HK-2 (cell line): ENCODE results near the gene CAPZA2.
"Not testable (repeated sequence)": the region's sequence is repeated elsewhere in the genome, so short reads cannot be mapped to it uniquely, and the experiment has no call there.

Experiments used
- DNase-seq: peaks from one replicate; pipeline ENCODE4 v3.0.0-alpha.2; 2018; ENCODE audit not compliant: unreplicated experiment

Gene CAPZA2

DNA sequence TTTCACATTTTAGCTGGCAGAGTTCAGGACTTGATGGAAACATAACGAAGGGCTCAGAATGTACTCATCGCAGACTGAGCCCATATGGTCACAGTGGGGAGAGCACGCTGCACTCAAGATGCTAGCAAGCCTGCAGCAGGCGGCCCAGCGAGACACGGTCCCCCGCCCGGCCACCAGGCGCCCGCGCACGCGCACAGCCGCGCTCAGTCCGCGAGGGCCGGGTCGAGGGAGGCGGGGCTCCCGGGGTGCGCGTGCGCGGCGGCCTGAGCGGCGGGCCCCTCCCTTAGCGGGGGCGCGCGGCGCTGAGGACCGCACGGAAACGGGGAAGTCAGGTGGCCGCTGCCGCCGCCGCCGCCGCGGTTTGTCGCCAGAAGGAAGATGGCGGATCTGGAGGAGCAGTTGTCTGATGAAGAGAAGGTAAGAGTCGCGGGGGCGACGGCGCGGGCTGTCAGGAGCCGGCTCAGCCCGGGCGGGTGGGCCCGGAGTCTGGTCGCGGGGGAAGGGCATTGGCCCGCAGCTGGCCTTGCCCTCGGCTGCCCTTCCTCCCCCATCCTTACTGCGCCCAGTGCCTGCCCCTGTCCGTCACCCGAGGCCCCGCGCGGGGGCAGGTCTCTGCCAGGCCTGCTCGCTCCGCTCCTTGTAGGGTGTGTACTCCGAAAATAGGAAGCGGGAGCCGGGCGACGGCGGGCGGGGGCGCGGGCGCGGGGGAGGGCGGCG is at the start of gene CAPZA2:
CAPZA2 (plus strand) TSS at position 354 of the 717 bp plus-strand sequence; CDS start at position 379, 25 bp downstream.
- peak; percentile 93 for DNase-seq

DNA sequence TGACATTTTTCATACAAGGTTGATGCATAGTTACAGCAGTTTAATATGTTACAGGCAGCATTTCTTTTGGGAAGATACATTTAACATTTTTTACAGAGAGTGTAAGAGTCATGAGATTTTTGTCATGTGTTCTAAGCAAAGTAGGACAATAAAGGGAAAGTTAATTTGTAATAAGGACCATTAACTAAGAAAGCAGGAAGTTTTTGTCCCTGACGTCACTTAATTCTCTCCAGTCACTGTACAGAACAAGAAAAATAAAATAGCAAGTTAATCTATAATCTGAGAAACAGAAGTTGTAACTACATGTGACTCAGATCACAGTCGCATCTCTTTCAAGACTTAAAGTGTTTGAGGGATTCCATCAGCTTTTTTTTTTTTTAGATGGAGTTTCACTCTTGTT is 49.5 kb upstream of the CAPZA2 start:
- DNase-seq = no peak

DNA sequence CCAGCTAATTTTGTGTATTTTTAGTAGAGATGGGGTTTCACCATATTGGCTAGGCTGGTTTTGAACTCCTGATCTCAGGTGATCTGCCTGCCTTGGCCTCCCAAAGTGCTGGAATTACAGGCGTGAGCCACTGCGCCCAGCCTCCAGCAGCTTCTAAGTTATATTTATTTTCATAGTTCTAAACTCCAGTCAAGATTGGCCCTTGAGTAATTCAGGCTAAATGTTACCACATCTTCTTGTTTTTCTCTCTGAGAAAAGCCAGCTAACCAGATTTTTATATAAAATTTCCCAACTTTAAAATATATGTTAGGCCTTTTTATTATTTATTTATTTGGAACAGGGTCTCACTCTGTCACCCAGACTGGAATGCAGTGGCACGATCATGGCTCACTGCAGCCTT is 49.0 kb upstream of the CAPZA2 start:
- not testable (repeated sequence) for DNase-seq

DNA sequence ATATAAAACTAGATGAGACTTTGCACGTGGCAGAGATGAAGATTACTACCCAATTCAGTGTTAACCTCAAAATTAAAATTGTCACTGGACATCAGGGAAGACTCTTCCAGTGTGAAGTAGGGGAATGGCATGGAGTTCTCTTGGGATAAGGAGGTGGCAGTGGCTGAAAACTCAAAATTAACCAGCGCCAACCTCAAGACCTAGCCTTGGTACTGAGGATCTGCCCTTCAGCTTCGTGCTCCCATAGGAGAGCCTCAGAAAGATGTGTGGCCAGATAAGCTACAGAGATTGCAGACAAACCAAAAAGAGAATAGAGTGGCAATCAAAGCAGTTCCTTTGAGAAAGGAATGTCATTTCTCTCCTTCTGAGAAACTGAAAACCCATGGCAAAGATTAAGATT is 47.3 kb upstream of the CAPZA2 start:
- no peak for DNase-seq

DNA sequence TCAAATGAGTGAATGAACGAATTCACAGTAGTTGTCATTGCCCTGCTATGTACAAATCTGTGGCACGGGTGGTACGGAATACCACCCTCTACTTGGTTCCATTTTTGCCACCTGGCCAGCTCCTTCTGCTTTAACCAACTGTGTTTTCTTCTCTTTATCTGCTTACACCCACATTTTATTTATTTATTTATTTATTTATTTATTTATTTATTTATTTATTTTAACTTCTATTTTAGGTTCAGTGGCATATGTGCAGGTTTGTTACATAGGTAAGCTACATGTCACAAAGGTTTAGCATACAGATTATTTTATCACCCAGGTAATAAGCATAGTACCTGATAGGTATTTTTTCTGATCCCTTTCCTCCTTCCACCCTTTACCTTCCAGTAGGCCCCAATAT is 42.2 kb upstream of the CAPZA2 start:
- DNase-seq = no peak

DNA sequence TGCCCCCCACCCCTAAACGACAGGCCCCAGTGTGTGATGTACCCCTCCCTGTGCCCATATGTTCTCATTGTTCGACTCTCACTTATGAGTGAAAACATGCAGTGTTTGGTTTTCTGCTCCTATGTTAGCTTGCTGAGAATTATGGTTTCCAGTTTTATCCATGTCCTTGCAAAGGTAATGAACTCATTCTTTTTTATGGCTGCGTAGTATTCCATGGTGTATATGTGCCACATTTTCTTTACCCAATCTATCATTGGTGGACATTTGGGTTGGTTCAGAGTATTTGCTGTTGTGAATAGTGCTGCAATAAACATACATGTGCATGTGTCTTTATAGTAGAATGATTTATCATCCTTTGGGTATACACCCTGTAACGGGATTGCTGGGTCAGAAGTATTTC is 40.7 kb upstream of the CAPZA2 start:
- not testable (repeated sequence) for DNase-seq

DNA sequence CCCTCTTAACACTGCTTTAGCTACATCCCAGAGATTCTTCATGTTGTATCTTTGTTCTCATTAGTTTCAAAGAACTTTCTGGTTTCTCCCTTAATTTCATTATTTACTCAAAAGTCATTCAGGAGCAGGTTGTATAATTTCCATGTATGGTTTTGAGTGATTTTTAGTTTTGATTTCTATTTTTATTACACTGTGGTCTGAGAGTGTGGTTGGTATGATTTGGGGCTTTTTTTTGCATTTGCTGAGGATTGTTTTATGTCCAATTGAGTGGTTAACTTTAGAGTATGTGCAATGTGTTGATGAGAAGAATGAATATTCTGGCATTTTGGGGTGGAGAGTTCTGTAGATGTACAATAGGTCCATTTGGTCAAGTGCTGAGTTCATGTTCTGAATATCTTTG is 37.9 kb upstream of the CAPZA2 start:
- no peak for DNase-seq

DNA sequence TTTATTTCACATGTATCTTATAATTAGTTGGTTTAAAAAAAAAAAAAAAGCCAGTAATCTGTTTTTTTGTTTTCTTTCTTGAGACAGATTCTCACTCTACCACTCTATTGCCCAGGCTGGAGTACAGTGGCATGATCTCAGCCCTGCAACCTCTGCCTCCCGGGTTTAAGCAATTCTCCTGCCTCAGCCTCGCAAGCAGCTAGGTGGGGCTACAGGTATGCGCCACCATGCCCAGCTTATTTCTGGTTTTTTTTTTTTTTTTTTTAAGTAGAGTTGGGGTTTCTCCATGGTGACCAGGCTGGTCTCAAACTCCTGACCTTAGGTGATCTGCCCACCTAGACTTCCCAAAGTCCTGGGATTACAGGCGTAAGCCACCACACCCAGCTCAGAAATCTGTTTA is 34.1 kb upstream of the CAPZA2 start:
- no peak for DNase-seq

DNA sequence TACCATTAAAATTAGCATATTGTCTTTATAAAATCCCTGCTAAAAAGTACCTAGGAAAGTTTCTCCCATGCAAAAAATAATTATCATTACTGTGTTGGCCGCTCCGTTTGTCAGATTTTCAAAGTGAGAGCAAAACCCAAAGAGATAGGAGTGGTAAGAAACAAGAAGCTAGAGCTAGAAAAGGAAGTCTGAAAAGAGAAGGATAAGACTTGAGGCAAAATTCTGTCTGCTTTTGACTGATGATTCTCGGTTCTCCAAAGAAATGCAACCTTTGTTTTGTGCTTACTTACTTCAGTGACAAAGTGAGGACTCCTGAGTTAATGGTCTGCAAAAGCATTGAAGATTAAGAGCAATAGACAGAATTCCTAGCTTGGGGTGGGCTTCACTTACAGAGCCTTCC is 33.3 kb upstream of the CAPZA2 start:
- no peak for DNase-seq

DNA sequence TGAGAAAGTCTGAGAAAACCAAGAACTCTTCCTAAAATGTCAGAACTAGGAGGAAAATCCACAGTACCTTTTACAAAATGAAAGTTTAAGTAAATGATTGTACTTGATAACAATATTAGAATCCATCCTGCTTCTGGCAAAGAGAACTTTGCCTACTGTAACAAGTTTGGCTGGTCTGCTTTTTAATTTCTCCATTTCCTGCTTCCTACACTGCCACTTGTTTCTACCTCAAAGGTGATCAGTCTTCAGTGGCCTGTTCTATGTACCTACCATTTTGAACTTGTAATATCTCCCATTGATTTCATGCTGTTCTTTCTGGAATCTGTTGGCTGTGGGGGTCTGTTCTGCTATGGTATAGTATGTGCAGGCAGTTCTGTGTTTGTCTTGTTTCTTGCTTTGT is 32.9 kb upstream of the CAPZA2 start:
- no peak for DNase-seq

DNA sequence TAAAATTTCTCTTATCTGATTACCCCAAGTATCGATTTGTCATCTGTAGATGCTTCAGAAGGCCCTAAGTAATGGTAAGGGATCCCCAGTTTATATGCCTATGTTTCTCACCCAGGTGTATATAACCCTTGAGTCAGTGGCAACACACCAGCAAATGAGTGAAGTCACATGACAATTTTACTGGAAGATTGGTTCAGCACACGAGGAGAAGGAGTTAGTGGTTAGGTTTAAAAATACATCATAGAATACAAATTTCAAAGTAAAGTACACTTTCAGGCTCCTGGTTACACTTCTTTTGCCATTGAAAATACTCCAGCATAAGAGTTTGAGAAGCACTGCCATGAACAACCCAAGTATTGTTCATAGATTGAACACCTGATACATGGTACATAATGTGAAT is 29.7 kb upstream of the CAPZA2 start:
- no peak for DNase-seq

DNA sequence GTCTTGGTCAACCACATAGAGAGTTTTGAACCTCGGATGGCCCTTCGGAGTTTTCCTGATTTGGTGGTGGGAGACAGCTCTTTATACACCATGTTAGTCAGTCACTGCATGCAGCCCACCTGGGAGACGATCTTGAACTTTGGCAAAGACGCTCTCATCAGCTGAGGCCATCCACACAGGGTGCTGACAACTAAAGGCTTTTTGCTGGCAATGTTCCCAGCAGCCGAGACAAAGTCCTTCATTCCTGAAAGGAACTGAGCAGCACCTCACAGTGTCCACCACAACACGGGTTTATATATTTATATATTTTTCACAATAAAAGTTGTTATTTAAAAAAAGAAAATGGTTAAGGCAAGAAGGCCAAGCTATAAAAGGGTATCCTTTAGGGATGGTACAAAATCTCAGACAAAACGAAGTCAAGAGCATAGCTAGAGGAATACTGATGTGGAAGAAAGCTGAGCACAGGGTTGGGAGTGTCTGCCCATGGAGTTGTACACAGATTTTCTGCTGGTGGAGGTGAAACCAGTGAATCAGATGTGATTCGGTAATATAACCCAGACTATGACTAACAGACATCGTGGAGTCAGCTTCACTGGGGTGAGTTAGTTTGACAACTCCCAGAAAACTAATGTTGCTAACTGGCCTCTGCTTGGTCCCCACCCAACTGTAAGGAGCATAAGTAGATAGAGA is 27.4 kb upstream of the CAPZA2 start:
- no peak for DNase-seq

DNA sequence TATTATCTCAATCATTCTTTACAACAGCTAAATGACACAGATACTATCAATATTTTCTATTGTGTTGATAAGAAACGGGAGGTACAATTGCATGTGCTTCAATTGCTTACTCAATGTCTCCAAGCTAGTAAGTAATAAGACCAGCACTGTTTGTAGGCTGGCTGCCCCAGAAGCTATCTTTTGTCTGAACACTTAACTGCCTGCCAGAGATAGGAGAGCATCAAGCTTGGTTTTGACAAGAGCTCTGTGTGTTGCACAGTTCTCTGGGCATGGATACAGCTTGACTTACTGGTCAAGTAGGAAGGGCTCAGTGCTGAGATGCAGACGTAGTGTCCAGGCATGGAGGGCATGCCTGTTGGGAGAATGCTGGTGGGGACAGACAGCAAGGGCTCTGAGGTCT is 26.3 kb upstream of the CAPZA2 start:
- no peak for DNase-seq

DNA sequence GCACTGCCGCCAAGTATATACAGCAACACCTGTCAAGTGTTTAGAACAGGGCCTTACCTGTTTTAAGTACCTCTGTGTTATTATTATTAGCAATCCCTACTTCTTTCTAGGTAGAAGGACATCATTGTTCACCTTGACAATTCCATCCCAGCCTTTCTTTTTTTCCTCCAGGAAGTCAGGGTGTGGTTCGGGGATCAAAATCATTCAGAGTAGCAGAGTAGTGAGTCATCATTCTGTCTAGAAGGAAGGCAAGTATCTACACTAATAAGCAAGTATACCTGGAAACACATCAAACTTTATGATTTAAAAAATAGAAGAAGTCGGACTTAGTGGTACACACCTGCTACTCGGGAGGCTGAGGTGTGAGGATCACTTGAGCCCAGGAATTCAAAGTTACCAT is 25.5 kb upstream of the CAPZA2 start:
- DNase-seq = no peak

DNA sequence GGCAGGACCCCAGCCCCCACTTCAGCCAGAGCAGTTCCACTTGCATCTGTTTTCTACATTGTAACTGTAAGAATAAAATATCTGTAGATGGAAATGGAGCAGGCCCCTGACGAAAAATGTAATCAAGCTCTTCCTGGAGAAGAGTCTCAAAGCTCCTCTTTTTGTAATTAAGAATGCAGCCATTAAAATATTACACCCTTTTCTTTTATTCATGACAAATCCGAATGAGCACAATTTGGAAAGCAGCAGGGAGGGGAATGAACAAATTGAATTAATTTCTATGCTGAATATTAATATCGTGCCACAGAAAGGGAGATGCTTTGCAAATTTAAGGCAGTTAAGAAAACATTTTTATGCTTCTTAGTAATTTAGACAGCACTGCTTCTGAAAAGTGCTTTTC is 24.8 kb upstream of the CAPZA2 start:
- DNase-seq = no peak

DNA sequence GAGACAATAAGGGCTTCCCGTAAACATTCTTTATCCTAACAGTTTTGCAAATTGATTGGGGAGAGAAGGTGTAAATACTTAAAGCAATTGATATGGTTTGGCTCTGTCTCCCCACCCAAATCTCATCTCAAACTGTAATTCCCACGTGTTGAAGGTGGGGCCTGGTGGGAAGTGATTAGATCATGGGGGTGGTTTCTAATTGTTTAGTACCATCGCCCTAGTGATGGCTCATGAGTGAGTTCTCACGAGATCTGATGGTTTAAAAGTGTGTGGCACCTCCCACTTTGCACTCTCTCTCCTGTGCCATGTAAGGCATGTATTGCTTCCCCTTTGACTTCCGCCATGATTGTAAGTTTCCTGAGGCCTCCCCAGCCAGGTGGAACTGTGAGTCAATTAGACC is 22.1 kb upstream of the CAPZA2 start:
- DNase-seq = no peak

DNA sequence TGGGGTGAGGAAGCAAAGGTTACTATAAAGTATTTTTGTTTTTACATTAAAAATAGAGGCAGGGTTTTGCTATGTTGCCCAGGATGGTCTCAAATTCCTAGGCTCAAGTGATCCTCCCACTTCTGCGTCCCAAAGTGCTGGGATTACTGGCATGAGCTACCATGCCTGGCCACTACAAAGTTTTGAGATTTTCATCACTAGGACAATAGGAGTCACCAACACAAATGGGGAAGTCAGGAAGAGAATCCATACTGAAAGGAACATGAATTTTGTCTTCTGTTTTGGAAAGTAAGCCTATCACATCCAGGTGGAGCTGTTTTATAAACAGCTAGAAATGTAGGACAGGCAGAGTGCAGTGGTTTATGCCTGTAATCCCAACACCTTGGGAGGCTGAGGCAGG is 20.0 kb upstream of the CAPZA2 start:
- DNase-seq = no peak

DNA sequence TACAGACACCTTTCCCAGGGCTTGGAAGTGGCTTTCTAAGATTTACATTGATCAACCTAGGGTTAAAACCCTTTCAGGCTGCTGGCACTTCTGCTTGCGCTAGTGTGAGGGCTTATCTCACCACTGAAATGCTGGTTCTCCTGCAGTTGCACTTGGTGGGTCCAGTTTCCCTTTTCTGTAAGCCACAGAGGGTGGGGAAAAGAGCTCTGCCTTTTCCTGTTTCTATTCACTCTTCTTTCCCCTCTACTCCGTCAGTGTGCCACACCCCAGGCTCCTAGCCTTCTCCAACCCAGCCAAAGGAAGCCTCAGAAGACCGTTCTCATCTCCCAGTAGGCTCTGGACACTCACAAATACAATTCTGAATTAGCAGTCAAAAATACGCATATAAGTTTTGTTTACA is 19.0 kb upstream of the CAPZA2 start:
- no peak for DNase-seq

DNA sequence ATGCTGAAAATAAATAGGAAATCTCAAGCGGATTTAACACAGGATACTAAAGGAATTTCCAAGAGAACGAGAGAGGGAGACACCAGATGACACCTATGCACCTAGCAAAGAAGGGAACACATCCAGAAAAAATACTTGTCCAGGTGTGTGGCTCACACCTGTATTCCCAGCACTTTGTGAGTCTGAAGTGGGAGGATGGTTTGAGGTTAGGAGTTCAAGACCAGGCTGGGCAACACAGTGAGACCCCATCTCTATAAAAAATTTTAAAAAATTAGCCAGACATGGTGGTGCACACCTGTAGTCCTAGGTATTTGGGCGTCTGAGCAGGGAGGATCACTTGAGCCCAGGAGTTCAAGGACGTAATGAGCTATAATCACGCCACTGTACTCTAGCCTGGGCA is 11.2 kb upstream of the CAPZA2 start:
- no peak for DNase-seq

DNA sequence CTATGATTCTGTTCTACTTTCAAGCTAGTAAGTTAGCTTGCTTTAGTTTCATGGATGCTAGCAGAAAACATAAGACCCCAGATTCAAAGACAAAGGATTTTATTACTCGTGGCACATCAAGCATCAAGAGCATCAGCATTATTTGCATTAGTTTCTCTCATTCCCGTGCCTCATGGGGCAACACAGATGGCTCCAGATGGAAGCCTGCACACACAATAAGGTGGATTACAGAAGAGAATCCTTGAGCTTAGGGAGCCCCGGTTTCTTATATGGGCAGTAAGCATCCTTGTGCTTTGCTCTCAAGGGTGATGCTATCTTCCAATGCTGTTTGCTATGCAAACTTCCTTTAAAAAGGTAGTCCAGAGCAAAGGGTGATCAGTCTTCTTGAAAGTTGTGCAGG is 10.7 kb upstream of the CAPZA2 start:
- DNase-seq = no peak

DNA sequence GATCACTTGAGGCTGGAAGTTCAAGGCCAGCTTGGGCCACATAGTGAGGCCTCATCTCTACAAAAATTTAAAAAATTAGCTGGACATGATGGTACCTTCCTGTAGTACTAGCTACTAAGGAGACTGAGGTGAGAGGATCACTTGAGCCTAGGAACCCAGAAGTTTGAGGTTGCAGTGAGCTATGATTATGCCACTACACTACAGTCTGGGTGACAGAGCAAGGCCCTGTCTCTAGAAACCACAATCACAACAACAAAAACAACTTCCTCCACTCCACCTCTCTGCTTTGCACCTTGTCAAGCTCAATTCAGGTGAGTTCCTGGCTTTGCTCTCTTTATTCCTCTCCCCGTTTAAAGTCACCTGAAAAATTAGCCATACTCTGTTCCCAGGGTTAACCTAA is 8.3 kb upstream of the CAPZA2 start:
- no peak for DNase-seq

DNA sequence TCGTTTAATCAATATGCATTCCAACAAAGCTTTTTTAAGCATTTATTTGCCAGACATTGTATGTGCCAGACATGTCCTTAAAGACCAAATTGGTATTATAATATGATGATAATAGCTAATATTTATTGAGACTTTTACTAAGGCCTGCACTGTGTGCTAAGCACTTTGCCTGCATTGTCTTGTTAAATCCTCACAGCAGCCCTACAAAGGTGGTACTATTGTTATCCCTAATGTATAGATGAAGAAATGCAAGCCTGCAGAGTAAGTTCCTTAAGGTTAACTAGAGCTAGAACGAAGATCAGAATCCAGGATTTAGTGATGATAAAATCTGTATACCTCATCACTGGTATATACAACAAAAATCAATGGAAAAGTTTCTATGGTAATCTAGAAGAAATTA is 5.3 kb upstream of the CAPZA2 start:
- DNase-seq = no peak

DNA sequence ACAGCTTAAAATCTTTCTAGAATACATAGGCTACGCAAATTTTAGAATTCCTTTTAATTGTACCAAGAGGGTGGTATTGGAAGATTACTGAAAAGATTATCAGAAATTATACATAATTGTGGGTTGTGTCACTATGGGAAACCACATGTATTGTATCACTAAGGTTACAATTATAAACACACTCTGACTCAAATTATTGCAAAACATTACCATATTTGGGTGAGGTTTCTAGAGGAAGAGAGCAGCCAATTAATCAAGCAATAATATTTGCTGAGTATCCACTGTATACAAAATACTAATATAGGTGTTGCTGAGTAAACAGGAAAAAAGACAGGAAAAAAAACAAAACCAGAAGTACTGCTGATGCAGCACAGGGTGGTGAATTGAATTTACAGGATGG is 3.1 kb upstream of the CAPZA2 start:
- no peak for DNase-seq

DNA sequence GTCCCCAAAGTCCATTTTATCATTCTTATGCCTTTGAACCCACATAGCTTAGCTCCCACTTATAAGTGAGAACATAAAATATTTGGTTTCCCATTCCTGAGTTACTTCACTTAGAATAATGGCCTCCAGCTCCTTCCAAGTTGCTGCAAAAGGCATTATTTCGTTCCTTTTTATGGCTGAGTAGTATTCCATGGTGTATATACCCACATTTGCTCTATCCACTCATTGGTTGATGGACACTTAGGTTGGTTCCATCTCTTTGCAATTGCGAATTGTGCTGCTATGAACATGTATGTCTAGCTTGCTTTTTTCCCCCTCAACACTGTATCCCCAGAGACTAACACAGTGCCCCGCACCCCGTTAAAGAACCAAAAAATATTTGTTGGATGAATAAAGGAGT is 670 bp upstream of the CAPZA2 start:
- no peak for DNase-seq
